Measurements from ENCODE around the gene SH3BGRL2. TPM values are rescaled to one million over a fixed set of nuclear protein-coding genes. Genes with fewer than 3 reads are reported as not detected.
A peak's percentile ranks its signal among the peaks of the same experiment; 100 is the strongest.

The SH3BGRL2 gene
- total RNA-seq, 1 experiment from 2014 or later: 27.4 TPM

DNA sequence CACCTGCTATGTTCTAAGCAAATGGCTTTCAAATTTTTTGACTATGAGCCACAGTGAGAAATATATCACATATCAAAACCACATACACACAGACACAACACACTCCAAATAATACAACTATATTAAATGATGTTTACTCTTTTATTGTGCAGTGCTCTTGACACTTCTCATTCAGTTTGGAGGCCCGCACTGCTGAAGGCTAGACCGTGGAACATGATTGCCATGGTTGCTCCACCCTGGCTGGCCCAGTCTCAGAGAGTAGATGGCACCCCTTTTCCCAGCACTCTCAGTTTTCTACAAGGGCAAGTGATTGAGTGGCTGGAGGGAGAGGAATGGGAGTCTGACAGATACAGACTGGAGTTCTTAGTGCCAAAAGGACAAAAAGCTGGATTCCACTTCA, 86.9 kb downstream of the SH3BGRL2 start:
- Histone ChIP-seq H3K4me3 (no peak overlapping the region), H3K27me3 (ENCODE audit: insufficient read depth, low read depth) (no peaks in the 10 kb centered on the region), H3K4me1 (replicated peaks; ENCODE audit: insufficient read depth) (no peaks in the 10 kb centered on the region), H3K9me2 (ENCODE audit: insufficient read depth) (no peaks in the 10 kb centered on the region), H3K36me3 (ENCODE audit: low read depth) (no peaks in the 10 kb centered on the region), H3K4me2 (no peak overlapping the region), H3F3A (ENCODE audit: insufficient read depth, low read depth) (no peaks in the 10 kb centered on the region), H3K79me2 (ENCODE audit: low read depth) (no peaks in the 10 kb centered on the region), H4K20me1 (ENCODE audit: insufficient read depth) (no peaks in the 10 kb centered on the region), H3K27ac (no peak overlapping the region), H3K9me3 (ENCODE audit: insufficient read depth, low read depth) (no peaks in the 10 kb centered on the region), H2AFZ (no peak overlapping the region)
- no peak for DNase-seq
- BruUV-seq (replicated peaks): no TSS peak
- ChIA-PET CTCF (no interaction called here), POLR2A (ENCODE audit: unreplicated experiment) (no interaction called here)
- TF ChIP-seq, protein P1, sequence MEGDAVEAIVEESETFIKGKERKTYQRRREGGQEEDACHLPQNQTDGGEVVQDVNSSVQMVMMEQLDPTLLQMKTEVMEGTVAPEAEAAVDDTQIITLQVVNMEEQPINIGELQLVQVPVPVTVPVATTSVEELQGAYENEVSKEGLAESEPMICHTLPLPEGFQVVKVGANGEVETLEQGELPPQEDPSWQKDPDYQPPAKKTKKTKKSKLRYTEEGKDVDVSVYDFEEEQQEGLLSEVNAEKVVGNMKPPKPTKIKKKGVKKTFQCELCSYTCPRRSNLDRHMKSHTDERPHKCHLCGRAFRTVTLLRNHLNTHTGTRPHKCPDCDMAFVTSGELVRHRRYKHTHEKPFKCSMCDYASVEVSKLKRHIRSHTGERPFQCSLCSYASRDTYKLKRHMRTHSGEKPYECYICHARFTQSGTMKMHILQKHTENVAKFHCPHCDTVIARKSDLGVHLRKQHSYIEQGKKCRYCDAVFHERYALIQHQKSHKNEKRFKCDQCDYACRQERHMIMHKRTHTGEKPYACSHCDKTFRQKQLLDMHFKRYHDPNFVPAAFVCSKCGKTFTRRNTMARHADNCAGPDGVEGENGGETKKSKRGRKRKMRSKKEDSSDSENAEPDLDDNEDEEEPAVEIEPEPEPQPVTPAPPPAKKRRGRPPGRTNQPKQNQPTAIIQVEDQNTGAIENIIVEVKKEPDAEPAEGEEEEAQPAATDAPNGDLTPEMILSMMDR (conservative IDR thresholded peaks at IDR 0.05): no peak
- no peak for TF ChIP-seq EZH2 (IDR thresholded peaks at IDR 0.05; ENCODE audit: low read depth)
- intact Hi-C loops (cut with micrococcal nuclease; ENCODE audit: unreplicated experiment): loop anchor here (10.0 kb wide), 1 partner anchor 643 kb away; the partner anchor contains the start of gene PHIP

DNA sequence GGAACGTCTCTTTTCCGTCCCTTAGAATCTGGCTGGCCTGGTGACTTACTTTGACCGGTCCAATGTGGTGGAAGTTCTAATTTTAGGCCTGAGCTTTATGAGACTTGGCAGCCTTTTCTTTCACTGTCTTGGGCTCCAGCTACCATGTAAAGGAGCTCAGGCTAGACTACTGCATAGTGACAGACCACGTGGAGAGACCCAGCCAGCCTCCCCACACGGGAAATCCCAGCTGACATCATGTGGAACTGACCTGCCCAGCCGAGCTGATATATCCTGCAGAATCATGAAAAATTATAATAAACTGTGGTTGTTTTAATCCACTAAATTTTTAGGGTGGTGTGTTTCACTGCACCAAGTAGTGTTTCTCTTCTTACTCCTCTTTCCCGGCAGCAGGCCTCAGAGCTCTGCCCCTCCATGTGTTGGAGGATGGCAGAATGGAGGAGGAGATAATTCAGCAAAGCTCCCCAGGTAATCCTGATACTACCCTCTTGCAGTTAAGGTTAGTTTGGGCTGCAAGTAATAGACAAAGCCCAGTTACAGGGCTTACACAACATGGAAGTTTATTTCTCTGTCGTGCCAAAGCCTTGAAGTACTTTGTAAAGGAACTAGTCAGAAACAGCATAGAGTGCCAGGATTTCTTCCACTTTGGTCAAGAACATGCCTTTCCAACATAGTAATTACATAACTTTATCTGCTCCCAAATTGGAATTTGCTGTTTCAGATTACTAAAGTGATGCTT, 87.5 kb downstream of the SH3BGRL2 start:
- Histone ChIP-seq H2AFZ (no peak overlapping the region), H3K27me3 (ENCODE audit: insufficient read depth, low read depth) (no peaks in the 10 kb centered on the region), H4K20me1 (ENCODE audit: insufficient read depth) (no peaks in the 10 kb centered on the region), H3K9me3 (ENCODE audit: insufficient read depth, low read depth) (no peaks in the 10 kb centered on the region), H3K4me1 (replicated peaks; ENCODE audit: insufficient read depth) (no peaks in the 10 kb centered on the region), H3K4me2 (no peak overlapping the region), H3K27ac (no peak overlapping the region), H3K79me2 (ENCODE audit: low read depth) (no peaks in the 10 kb centered on the region), H3K9me2 (ENCODE audit: insufficient read depth) (no peaks in the 10 kb centered on the region), H3K36me3 (ENCODE audit: low read depth) (no peaks in the 10 kb centered on the region), H3F3A (ENCODE audit: insufficient read depth, low read depth) (no peaks in the 10 kb centered on the region), H3K4me3 (no peak overlapping the region)
- POLR2A ChIA-PET (ENCODE audit: unreplicated experiment): no interaction called here
- no TSS peak for BruUV-seq (replicated peaks)
- no peak for DNase-seq
- TF ChIP-seq, protein P1 (conservative IDR thresholded peaks at IDR 0.05): no peak
- TF ChIP-seq EZH2 (IDR thresholded peaks at IDR 0.05; ENCODE audit: low read depth): no peak
- CTCF ChIA-PET: no interaction called here
- intact Hi-C loops (cut with micrococcal nuclease; ENCODE audit: unreplicated experiment): loop anchor here (10.0 kb wide), 1 partner anchor 644 kb away; the partner anchor contains the start of gene PHIP

DNA sequence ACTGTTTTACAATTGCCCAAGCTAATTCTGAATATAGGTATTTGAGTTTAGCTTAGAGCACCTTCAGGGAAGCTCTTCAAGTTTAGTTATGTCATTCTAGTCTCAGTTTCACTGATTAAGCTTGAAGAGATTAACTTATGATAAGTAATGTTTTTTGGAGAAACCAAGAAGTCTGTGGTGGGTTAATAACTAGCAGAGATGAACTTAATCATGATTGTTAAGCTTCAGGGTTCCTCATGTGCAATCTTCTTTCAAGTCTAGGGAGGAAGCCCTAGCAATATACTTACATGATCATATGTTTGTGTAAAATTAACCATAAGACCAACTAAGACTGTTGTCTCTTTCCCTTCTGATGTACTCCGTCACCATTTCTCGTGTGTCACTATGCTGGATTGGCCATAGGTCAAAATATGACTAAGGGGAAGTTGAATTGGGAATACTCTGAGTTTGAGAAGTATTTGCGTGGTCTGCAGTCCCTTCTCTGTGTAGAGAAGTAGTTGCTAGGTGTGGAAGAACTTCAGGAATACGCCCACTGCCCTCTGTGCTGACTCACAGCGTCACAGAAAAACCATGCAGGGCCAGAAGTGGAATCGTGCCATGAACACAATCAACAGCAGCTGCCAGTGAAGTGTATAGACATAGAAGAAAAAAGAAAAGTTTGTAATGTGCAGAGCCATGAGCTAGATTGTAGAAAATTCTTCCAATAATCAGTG, 88.3 kb downstream of the SH3BGRL2 start:
- intact Hi-C loops (cut with micrococcal nuclease; ENCODE audit: unreplicated experiment): loop anchor here (10.0 kb wide), 1 partner anchor 645 kb away; the partner anchor contains the start of gene PHIP
- POLR2A ChIA-PET (ENCODE audit: unreplicated experiment): no interaction called here
- no peaks in the 10 kb centered on the region for H3K9me3 ChIP-seq (ENCODE audit: insufficient read depth, low read depth)
- H3K27me3 ChIP-seq (ENCODE audit: insufficient read depth, low read depth): no peaks in the 10 kb centered on the region
- CTCF ChIA-PET: no interaction called here
- peak in 1 of 2 experiments; percentile 14 for DNase-seq
- no peaks in the 10 kb centered on the region for H3K79me2 ChIP-seq (ENCODE audit: low read depth)
- no peaks in the 10 kb centered on the region for H3K4me1 ChIP-seq (replicated peaks; ENCODE audit: insufficient read depth)
- no peak overlapping the region for H3K4me2 ChIP-seq
- H3K27ac ChIP-seq: no peak overlapping the region
- H3K9me2 ChIP-seq (ENCODE audit: insufficient read depth): no peaks in the 10 kb centered on the region
- no peaks in the 10 kb centered on the region for H4K20me1 ChIP-seq (ENCODE audit: insufficient read depth)
- no peaks in the 10 kb centered on the region for H3K36me3 ChIP-seq (ENCODE audit: low read depth)
- H2AFZ ChIP-seq: no peak overlapping the region
- BruUV-seq (replicated peaks): no TSS peak
- H3F3A ChIP-seq (ENCODE audit: insufficient read depth, low read depth): no peaks in the 10 kb centered on the region
- no peak overlapping the region for H3K4me3 ChIP-seq
- TF ChIP-seq, protein P1 (conservative IDR thresholded peaks at IDR 0.05): no peak
- TF ChIP-seq EZH2 (IDR thresholded peaks at IDR 0.05; ENCODE audit: low read depth): no peak
